A673 (cell line): Measurements from ENCODE around the gene ST8SIA5. TPM values are rescaled to one million over a fixed set of nuclear protein-coding genes. Genes with fewer than 3 reads are reported as not detected.

Experiments
- BruUV-seq: library from RNA; stranded (reverse); fragments of 400-500 nt; replicated peaks from 2 replicates; lab custom pipeline; 2021; lab: Mats Ljungman, UMichigan
- CTCF ChIA-PET: fragments of 300-600 bp; sonication (Branson Sonifier 250); formaldehyde crosslinking; loops from one replicate; lab custom pipeline; 2022; ENCODE audit warnings: antibody characterized with exemption; lab: Charles Lee
- POLR2A ChIA-PET: fragments of 300-600 bp; sonication (Branson Sonifier 250); formaldehyde crosslinking; loops from one replicate; lab custom pipeline; 2022; ENCODE audit warnings: antibody characterized with exemption; ENCODE audit not compliant: low non-redundant PET; lab: Charles Lee
- DNase-seq: peaks from one replicate; pipeline ENCODE4 v3.0.0-alpha.2; 2015; ENCODE audit warnings: low spot score
- H3K27ac ChIP-seq: fragments of 200-600 bp; sonication (generic); 2 replicates; pipeline ENCODE4 v1.5.1; 2016; ENCODE audit warnings: mixed run types, low read depth, mild to moderate bottlenecking, mixed read lengths, antibody characterized with exemption, low read length; ENCODE audit not compliant: poor library complexity, severe bottlenecking
- H3K27me3 ChIP-seq: fragments of 200-600 bp; sonication (generic); replicated peaks from 2 replicates; pipeline ENCODE4 v1.6.1; 2017; ENCODE audit warnings: mixed run types, low read depth, mild to moderate bottlenecking, mixed read lengths, antibody characterized with exemption, low read length; ENCODE audit not compliant: insufficient read depth, poor library complexity
- H3K36me3 ChIP-seq: fragments of 200-600 bp; sonication (generic); 2 replicates; pipeline ENCODE4 v1.6.1; 2016; ENCODE audit warnings: mixed run types, mild to moderate bottlenecking, mixed read lengths, antibody characterized with exemption, low read length; ENCODE audit not compliant: insufficient read depth, poor library complexity, severe bottlenecking
- H3K4me1 ChIP-seq: fragments of 200-600 bp; sonication (generic); 2 replicates; pipeline ENCODE4 v1.6.1; 2017; ENCODE audit warnings: mixed run types, mild to moderate bottlenecking, mixed read lengths, antibody characterized with exemption, low read length; ENCODE audit not compliant: insufficient read depth, poor library complexity, severe bottlenecking
- H3K4me3 ChIP-seq: fragments of 200-600 bp; sonication (generic); 2 replicates; pipeline ENCODE4 v1.5.1; 2016; ENCODE audit warnings: low read depth, mixed run types, mild to moderate bottlenecking, mixed read lengths, low read length; ENCODE audit not compliant: poor library complexity, severe bottlenecking
- H3K9me3 ChIP-seq: fragments of 200-600 bp; sonication (generic); 2 replicates; pipeline ENCODE4 v1.6.1; 2016; ENCODE audit warnings: mixed run types, low read depth, mild to moderate bottlenecking, mixed read lengths, antibody characterized with exemption, low read length; ENCODE audit not compliant: poor library complexity, severe bottlenecking
- EZH2 ChIP-seq: fragments of 200-600 bp; sonication (generic); IDR thresholded peaks from 2 replicates; pipeline ENCODE4 v1.6.1; 2017; ENCODE audit warnings: borderline replicate concordance, low read depth, mild to moderate bottlenecking, mixed read lengths, antibody characterized with exemption, low read length; ENCODE audit not compliant: poor library complexity, severe bottlenecking
- intact Hi-C: fragments of 100-400 bp; cut with micrococcal nuclease; formaldehyde crosslinking; loops from one replicate; pipeline ENCODE4 v1.10.0; 2022; ENCODE audit not compliant: unreplicated experiment
- total RNA-seq: library from RNA; stranded (reverse); gene quantifications from 2 replicates; pipeline ENCODE4 v1.2.3, GENCODE V29; 2021
- TF ChIP-seq, protein P1 (sequence below): fragments of 300-800, 200-600 bp; sonication (generic); conservative IDR thresholded peaks from 2 replicates; pipeline ENCODE4 v1.5.1; 2017; ENCODE audit warnings: low read depth, mild to moderate bottlenecking, antibody characterized with exemption, low read length, moderate library complexity, mixed read lengths

The ST8SIA5 gene
- total RNA-seq, 1 experiment from 2014 or later, result 17.9 TPM

GRCh38 chr18:46624127-46624526 is 132.7 kb downstream of the ST8SIA5 start:
- H3K9me3 ChIP-seq, result no peaks in the 10 kb centered on the region
- ChIA-PET CTCF (interaction anchor here (1.4 to 2.5 kb wide), 4 partner anchors 68 to 476 kb away, joined by 5 to 17 read pairs (median 10); a partner anchor contains a TSS), POLR2A (no interaction called here)
- H3K27ac ChIP-seq, result no peak overlapping the region
- no peak overlapping the region for H3K4me3 ChIP-seq
- DNase-seq, result no peak
- no peaks in the 10 kb centered on the region for H3K36me3 ChIP-seq
- TF ChIP-seq, protein P1, sequence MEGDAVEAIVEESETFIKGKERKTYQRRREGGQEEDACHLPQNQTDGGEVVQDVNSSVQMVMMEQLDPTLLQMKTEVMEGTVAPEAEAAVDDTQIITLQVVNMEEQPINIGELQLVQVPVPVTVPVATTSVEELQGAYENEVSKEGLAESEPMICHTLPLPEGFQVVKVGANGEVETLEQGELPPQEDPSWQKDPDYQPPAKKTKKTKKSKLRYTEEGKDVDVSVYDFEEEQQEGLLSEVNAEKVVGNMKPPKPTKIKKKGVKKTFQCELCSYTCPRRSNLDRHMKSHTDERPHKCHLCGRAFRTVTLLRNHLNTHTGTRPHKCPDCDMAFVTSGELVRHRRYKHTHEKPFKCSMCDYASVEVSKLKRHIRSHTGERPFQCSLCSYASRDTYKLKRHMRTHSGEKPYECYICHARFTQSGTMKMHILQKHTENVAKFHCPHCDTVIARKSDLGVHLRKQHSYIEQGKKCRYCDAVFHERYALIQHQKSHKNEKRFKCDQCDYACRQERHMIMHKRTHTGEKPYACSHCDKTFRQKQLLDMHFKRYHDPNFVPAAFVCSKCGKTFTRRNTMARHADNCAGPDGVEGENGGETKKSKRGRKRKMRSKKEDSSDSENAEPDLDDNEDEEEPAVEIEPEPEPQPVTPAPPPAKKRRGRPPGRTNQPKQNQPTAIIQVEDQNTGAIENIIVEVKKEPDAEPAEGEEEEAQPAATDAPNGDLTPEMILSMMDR, result no peak
- no peak for TF ChIP-seq EZH2
- peaks cover 11% of the 10 kb centered on the region for H3K4me1 ChIP-seq
- no TSS peak for BruUV-seq
- no peaks in the 10 kb centered on the region for H3K27me3 ChIP-seq
- intact Hi-C loops, result no loop called here

DNA sequence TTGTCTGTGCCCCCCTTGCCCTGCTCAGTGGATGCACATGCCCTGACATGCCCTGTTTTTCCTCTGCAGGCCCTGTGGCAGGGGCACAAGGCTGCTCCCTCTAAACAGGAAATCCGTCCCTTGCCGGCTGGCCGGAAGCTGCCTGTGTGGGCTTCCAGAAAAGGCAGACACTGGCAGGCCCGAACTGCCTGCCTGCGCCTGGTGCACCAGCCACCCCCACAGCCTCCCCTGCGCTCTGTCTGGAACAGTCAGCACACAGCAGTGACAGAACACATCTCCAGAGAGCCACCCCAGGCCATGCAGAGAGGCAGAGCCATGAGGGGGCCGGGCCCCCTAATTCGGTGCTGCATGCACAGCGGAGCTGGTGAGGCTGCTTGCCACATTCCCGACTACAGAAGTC is 133.3 kb downstream of the ST8SIA5 start:
- peaks cover 11% of the 10 kb centered on the region for H3K4me1 ChIP-seq
- TF ChIP-seq, protein P1, result no peak
- TF ChIP-seq EZH2, result no peak
- POLR2A ChIA-PET, result interaction anchor here (0.7 kb wide), 1 partner anchor 276 kb away, joined by 3 read pairs; no protein-coding TSS in a partner anchor
- peak; percentile 64 for DNase-seq
- H3K27ac ChIP-seq, result no peak overlapping the region
- intact Hi-C loops, result loop anchor here (1.0 kb wide), 1 partner anchor 342 kb away; no protein-coding TSS in a partner anchor
- no TSS peak for BruUV-seq
- H3K4me3 ChIP-seq, result no peak overlapping the region
- H3K36me3 ChIP-seq, result no peaks in the 10 kb centered on the region
- no peaks in the 10 kb centered on the region for H3K27me3 ChIP-seq
- no peaks in the 10 kb centered on the region for H3K9me3 ChIP-seq
- CTCF ChIA-PET, result interaction anchor here (1.0 to 2.5 kb wide), 7 partner anchors 35 to 475 kb away, joined by 3 to 17 read pairs (median 7); a partner anchor contains a TSS

DNA sequence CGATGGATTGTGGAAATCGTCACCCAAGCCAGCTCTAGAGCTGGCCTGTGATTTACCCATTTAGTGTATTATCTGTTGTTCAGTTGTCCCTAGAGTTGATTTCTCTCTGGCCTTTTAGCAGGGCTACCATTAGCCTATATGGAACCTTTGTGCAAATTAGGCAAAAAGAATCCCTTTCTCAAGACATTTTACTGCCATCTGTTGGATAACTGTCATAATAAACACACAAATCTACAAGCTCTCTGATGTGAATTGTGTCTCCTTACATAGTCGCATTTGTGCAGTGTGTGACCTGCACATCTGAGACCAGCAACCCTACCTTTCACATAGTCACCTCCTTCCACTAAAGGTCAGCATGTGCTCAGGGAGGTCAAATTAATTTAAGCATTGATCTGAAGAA is 133.9 kb downstream of the ST8SIA5 start:
- H3K4me1 ChIP-seq, result peaks cover 11% of the 10 kb centered on the region
- H3K36me3 ChIP-seq, result no peaks in the 10 kb centered on the region
- no peak overlapping the region for H3K27ac ChIP-seq
- ChIA-PET POLR2A (interaction anchor here (0.6 to 0.7 kb wide), 2 partner anchors 275 to 533 kb away, joined by 3 read pairs; no protein-coding TSS in a partner anchor), CTCF (interaction anchor here (0.6 to 2.5 kb wide), 8 partner anchors 35 to 475 kb away, joined by 3 to 17 read pairs (median 6); a partner anchor contains a TSS)
- TF ChIP-seq, protein P1, result peak; percentile 56
- TF ChIP-seq EZH2, result no peak
- no peak overlapping the region for H3K4me3 ChIP-seq
- no TSS peak for BruUV-seq
- intact Hi-C loops, result loop anchor here (1.0 kb wide), 1 partner anchor 342 kb away; no protein-coding TSS in a partner anchor
- no peaks in the 10 kb centered on the region for H3K9me3 ChIP-seq
- no peaks in the 10 kb centered on the region for H3K27me3 ChIP-seq
- peak; percentile 60 for DNase-seq
